Measurements from ENCODE around the gene TCF7L2.

DNA sequence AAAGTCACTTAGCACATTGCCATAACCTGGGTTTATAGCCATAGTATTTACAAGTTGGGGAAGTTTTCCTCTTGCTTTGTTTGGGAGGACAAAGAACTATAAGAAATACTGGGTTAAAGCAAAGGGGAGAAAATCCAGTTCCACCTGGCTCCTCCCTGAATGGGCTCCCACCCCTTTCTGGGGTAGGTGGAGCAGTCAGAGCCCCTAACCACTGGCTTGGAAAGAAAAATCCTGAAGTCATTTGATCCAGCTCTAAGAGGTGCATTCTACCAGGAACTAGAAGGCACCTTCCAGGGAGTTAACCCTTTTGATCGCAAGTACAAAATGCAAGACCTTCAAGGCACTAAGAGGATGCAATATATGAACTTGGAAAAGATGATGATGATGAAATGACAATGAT is 31.3 kb upstream of the TCF7L2 start:
- TF ChIP-seq, protein P1, sequence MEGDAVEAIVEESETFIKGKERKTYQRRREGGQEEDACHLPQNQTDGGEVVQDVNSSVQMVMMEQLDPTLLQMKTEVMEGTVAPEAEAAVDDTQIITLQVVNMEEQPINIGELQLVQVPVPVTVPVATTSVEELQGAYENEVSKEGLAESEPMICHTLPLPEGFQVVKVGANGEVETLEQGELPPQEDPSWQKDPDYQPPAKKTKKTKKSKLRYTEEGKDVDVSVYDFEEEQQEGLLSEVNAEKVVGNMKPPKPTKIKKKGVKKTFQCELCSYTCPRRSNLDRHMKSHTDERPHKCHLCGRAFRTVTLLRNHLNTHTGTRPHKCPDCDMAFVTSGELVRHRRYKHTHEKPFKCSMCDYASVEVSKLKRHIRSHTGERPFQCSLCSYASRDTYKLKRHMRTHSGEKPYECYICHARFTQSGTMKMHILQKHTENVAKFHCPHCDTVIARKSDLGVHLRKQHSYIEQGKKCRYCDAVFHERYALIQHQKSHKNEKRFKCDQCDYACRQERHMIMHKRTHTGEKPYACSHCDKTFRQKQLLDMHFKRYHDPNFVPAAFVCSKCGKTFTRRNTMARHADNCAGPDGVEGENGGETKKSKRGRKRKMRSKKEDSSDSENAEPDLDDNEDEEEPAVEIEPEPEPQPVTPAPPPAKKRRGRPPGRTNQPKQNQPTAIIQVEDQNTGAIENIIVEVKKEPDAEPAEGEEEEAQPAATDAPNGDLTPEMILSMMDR (conservative IDR thresholded peaks at IDR 0.05 in 1 of 2, IDR thresholded peaks at IDR 0.05 in 1 of 2; ENCODE audit: low read depth in 1 of 2, low read length in 2 of 2) = no peak
- no peak for TF ChIP-seq EZH2 (IDR thresholded peaks at IDR 0.05; ENCODE audit: low read length, missing control alignments)
